GM13977 (cell line): ENCODE data around the gene NEUROD2.

Source experiments
- DNase-seq: peaks from one replicate; pipeline ENCODE4 v3.0.0; 2012; ENCODE audit warnings: low spot score
- in situ Hi-C: fragments of 300-500 bp; cut with MboI; formaldehyde crosslinking; loops from one replicate; pipeline ENCODE4 v1.12.0; 2022; ENCODE audit warnings: low sequenced_read_pairs, low pct_unique_long_range_greater_than_20kb, mixed read lengths, inconsistent platforms; ENCODE audit not compliant: unreplicated experiment
- TF ChIP-seq, protein P1 (sequence below): IDR thresholded peaks from 2 replicates; pipeline ENCODE4 v1.5.1; 2012; ENCODE audit warnings: mild to moderate bottlenecking, control low read depth; ENCODE audit not compliant: insufficient read depth; ENCODE audit errors: extremely low read depth, missing control alignments

Gene NEUROD2

DNA sequence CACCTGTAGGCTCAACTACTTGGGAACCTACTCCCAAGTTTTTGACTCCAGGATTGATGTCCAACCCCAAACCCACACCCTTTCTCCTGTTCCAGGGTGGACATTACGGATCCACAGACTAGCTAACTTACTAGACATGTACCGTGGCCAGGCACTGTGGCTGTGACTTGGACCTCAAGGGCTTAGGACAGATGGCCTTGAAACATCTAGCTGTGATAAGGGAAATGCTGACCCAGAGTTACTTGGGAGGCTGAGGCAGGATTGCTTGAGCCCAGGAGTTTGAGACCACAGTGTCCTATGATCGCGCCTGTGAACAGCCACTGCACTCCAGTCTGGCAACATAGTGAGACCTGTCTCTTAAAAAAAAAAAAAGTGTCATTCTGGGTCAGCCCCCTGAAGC, 33.4 kb upstream of the NEUROD2 start:
- in situ Hi-C loops, result no loop called here
- no peak for DNase-seq
- TF ChIP-seq, protein P1, sequence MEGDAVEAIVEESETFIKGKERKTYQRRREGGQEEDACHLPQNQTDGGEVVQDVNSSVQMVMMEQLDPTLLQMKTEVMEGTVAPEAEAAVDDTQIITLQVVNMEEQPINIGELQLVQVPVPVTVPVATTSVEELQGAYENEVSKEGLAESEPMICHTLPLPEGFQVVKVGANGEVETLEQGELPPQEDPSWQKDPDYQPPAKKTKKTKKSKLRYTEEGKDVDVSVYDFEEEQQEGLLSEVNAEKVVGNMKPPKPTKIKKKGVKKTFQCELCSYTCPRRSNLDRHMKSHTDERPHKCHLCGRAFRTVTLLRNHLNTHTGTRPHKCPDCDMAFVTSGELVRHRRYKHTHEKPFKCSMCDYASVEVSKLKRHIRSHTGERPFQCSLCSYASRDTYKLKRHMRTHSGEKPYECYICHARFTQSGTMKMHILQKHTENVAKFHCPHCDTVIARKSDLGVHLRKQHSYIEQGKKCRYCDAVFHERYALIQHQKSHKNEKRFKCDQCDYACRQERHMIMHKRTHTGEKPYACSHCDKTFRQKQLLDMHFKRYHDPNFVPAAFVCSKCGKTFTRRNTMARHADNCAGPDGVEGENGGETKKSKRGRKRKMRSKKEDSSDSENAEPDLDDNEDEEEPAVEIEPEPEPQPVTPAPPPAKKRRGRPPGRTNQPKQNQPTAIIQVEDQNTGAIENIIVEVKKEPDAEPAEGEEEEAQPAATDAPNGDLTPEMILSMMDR, result no peak

DNA sequence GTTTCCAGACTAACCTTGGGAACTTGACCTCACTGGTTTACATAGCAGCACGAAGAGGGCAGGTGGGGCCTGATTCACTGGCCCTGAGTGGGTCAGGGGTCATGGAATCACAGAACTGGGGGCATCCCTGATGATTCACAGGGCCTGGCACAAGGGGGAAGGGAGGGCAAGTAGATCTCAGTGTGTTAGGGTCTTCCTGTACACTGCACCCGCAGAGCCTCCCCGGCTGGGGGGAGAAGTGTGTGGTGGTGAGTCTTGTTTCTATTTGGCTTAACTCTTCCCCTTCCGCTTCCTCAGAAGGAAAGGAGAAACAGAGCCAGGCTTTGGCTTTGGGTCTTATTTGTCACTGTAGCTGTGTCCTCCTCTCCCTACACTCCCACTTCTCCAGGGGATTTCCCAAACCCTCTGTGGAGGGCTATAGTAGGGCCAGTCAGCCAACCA, 32.9 kb upstream of the NEUROD2 start:
- in situ Hi-C loops, result no loop called here
- no peak for DNase-seq
- TF ChIP-seq, protein P1, result no peak

DNA sequence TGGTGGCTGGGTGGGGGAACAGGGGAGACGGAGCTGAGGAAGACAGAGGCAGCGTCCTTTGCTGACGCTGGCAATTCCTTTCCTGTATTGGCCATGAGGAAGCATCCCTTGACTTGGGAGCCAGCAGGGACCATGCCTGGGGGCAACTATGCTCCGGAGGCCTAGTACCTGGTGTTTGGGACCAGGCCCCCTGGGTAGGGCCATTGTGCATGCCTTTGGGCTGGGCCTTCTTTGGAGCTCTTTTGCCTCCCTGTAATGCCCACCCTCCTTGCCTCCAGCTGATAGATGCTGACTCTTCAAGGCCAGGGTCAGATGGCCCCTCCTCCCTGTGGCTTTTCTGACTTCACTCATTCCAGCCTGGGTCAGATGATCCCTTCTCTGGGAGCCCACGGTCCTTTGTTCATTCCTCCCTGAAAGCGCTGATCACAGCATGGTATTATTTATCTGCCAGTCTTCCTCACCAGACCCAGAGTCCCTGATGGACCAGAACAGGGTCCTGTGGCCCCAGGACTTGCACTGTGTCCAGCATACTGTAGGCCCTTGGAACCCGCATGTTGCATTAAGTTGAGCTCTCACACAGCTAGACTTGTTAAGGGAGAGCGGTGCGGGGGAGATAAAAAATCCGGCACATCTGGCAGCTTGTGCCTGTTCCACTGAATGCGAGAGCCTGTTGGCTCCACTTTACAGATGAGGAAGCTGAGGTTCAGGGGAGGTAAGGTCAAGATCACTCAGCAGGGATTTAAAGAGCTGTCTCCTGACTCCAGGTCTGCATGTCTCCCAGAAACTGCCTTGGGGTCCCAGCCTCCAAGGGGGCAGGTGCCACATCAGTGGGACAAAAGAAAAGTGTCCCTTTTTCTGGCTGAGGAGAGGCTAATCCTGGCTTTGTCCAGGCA, 32.1 kb upstream of the NEUROD2 start:
- in situ Hi-C loops, result loop anchor here (10.0 kb wide), 1 partner anchor 335 kb away; no protein-coding TSS in a partner anchor
- no peak for DNase-seq
- TF ChIP-seq, protein P1, result no peak

DNA sequence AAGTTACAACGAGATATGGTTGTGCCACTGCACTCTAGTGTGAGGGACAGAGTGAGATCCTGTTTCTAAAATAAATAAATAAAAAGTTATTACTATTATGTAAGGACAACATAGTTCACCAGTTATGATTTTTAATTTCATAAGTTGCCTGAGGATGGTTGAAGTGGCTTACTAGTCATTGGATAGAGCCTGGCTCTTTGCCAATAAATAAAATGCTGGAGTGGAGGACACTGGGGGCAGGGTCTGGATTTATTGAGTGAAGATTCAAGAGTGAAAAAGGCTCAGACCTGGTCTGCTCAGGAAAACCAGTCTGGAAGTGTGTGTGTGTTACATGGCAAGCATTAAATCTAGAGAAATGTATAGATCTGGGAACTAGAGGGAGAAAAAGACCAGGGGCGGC, 31.3 kb upstream of the NEUROD2 start:
- DNase-seq, result no peak
- TF ChIP-seq, protein P1, result no peak
- in situ Hi-C loops, result loop anchor here (10.0 kb wide), 1 partner anchor 336 kb away; no protein-coding TSS in a partner anchor

DNA sequence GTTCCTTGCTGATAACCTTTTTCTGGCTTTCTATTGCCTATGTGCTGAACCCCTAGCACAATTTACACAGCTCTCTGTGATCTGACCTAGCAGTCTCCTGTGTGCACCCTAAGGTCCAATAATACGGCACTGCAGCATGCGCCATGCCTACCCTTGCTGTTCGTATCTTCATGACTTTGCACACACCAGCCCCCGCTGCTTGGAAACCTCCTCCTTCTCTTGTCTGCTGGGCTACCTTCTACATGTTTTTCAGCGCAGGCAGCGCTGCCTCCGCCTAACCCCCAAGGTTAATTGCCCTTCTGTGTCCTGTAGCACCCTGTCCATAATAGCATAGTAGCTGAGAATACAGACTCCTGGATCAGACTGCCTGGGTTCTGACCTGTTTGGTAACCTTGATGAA, 30.6 kb upstream of the NEUROD2 start:
- TF ChIP-seq, protein P1, result no peak
- in situ Hi-C loops, result loop anchor here (10.0 kb wide), 1 partner anchor 336 kb away; no protein-coding TSS in a partner anchor

DNA sequence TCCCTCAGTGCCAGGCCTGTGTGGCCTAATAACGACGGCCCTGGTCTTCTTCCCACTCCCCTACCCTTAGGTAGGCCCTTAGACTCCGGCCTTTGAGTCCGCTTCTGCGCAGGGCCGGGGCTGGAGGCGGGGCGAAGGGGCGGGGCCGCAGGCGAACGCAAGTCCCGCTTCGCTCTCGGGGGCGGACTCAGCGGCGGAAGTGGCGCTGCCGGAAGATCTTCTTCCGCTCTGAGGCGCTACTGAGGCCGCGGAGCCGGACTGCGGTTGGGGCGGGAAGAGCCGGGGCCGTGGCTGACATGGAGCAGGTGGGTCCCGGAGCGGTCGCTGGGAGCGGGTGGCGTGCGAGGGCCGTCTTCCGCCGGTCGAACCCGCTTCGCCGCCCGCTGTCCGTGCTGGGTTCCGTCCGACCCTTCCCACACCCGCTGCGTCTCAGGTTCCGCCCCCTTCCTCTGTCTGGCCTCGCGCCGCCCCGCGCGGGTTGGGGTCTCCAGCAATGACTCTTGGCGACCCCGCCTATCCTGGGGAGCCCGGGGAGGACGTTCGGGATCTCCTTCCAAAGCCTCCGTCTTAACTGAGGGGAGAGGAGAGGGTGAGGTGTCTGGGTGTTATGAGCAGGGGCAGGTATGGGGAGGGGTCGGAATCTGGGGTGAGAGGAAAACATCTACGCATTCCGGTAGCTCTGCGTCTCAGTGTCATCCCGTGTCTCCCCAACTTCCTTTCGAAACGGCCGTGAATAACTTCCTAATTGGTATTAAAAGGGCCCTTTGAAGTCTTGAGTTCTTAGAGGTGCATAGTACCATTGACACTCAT, 29.4 kb upstream of the NEUROD2 start, which contains the start of gene STARD3:
Gene STARD3 (plus strand): TSS at position 218 of the 810 bp plus-strand sequence. CDS start 16,388 bp downstream, outside the sequence.
- in situ Hi-C loops, result loop anchor here (10.0 kb wide), 1 partner anchor 338 kb away; no protein-coding TSS in a partner anchor
- peak; percentile 98 for DNase-seq
- TF ChIP-seq, protein P1, result peak; percentile 8

More for the DNA sequence above, 30.6 kb upstream of the NEUROD2 start:
- no peak for DNase-seq
